ENCODE results near the gene MSI2. TPM values are rescaled to one million over a fixed set of nuclear protein-coding genes. Genes with fewer than 3 reads are reported as not detected.

MSI2 gene
- total RNA-seq, 2 experiments from 2014 or later: 131 to 164 TPM

- Histone ChIP-seq H2AFZ (ENCODE audit: low read length) (no peak overlapping the region), H3K4me2 (ENCODE audit: low read length) (no peak overlapping the region), H3K36me3 (ENCODE audit: insufficient read depth, low read length) (peaks cover 71% of the 10 kb centered on the region), H3K27ac (ENCODE audit: low read depth, low read length, poor library complexity, severe bottlenecking) (no peak overlapping the region), H3K4me3 (ENCODE audit: low read depth, low read length, poor library complexity, severe bottlenecking) (no peak overlapping the region), H4K20me1 (ENCODE audit: insufficient read depth, low read length) (no peaks in the 10 kb centered on the region), H3K4me1 (ENCODE audit: insufficient read depth, low read length, poor library complexity, severe bottlenecking) (peaks cover 50% of the 10 kb centered on the region), H3K79me2 (ENCODE audit: insufficient read depth, low read depth, low read length) (peaks cover 6% of the 10 kb centered on the region; the same call in 1 of the 2 replicates), H3K9me2 (ENCODE audit: insufficient read depth, low read length) (no peaks in the 10 kb centered on the region), H3K9me3 (ENCODE audit: low read length) (no peaks in the 10 kb centered on the region)
- intact Hi-C loops (cut with micrococcal nuclease; ENCODE audit: unreplicated experiment): no loop called here
- no peak for TF ChIP-seq CTCF (conservative IDR thresholded peaks at IDR 0.05; ENCODE audit: low read length)
- TF ChIP-seq EZH2phosphoT487 (IDR thresholded peaks at IDR 0.05; ENCODE audit: borderline replicate concordance, low read depth, low read length): no peak
- DNase-seq (ENCODE audit: low spot score): no peak
- CTCF ChIA-PET (ENCODE audit: unreplicated experiment): no interaction called here
- POLR2A ChIA-PET: no interaction called here
- BruUV-seq (replicated peaks): no TSS peak
These were observed 27.1 kb downstream of the MSI2 start for GRCh38 chr17:57283203-57283971.

GRCh38 chr17:57284583-57284982 is 28.3 kb downstream of the MSI2 start:
- H3K27ac ChIP-seq (ENCODE audit: low read depth, low read length, poor library complexity, severe bottlenecking): peak overlapping the region; percentile 70
- TF ChIP-seq EZH2phosphoT487 (IDR thresholded peaks at IDR 0.05; ENCODE audit: borderline replicate concordance, low read depth, low read length): no peak
- TF ChIP-seq CTCF (conservative IDR thresholded peaks at IDR 0.05; ENCODE audit: low read length): no peak
- peak overlapping the region; percentile 32; the same call in 1 of the 2 replicates for H2AFZ ChIP-seq (ENCODE audit: low read length)
- no peaks in the 10 kb centered on the region for H3K9me3 ChIP-seq (ENCODE audit: low read length)
- no peaks in the 10 kb centered on the region for H3K9me2 ChIP-seq (ENCODE audit: insufficient read depth, low read length)
- POLR2A ChIA-PET: interaction anchor here (0.5 to 1.1 kb wide), 6 partner anchors 23 to 1666 kb away, joined by 3 to 10 read pairs (median 4); no protein-coding TSS in a partner anchor
- H4K20me1 ChIP-seq (ENCODE audit: insufficient read depth, low read length): no peaks in the 10 kb centered on the region
- H3K79me2 ChIP-seq (ENCODE audit: insufficient read depth, low read depth, low read length): peaks cover 6% of the 10 kb centered on the region; the same call in 1 of the 2 replicates
- DNase-seq (ENCODE audit: low spot score): no peak
- CTCF ChIA-PET (ENCODE audit: unreplicated experiment): interaction anchor here (0.6 kb wide), 1 partner anchor 264 kb away, joined by 4 read pairs; no protein-coding TSS in a partner anchor
- peak overlapping the region; percentile 54 for H3K4me3 ChIP-seq (ENCODE audit: low read depth, low read length, poor library complexity, severe bottlenecking)
- peaks cover 50% of the 10 kb centered on the region for H3K4me1 ChIP-seq (ENCODE audit: insufficient read depth, low read length, poor library complexity, severe bottlenecking)
- H3K36me3 ChIP-seq (ENCODE audit: insufficient read depth, low read length): peaks cover 71% of the 10 kb centered on the region
- BruUV-seq (replicated peaks): no TSS peak
- peak overlapping the region; percentile 80 for H3K4me2 ChIP-seq (ENCODE audit: low read length)
- intact Hi-C loops (cut with micrococcal nuclease; ENCODE audit: unreplicated experiment): no loop called here
